ENCODE results near the gene CC2D2B.
"Not testable (repeated sequence)": the region's sequence is repeated elsewhere in the genome, so short reads cannot be mapped to it uniquely, and the experiment has no call there.

Gene CC2D2B

DNA sequence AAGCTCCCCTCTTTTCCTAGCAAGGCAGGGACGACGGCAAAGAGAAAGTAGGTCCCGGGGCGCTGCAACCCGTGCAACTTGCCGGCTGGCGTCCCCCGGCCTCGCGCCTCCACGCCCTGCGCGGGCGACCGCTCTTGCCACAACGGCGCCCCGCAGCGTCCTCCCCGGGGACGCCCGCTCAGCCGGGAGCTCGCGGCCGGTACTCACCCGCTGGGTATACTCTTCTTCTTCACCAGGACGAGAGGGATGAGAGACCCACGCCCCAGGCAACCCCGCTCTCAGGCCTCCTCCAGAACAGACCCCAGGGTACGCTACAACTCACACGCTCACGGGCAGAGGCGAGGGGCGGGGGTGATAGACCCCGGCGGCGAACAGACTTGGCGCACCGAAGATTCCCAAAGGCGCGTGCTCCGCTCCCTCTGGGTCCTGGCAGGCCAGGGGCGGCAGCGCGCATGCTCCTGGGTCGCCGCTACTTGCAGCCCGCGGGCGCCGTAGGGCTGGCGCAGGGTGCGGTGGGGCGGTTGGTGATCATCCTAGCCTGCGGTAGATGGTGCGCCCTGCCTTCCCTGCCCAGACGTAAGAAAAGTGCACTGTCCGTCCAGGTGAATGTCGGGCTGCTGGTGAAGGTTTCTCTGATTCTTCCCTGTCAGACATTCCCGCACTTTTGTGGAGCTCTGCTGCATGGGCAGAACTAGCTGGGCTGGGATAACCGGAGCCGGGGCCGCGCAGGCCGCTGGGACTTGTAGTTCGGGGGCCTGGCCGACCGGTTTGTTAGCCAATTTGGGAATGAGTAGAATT, at the start of gene CC2D2B:
Gene CC2D2B, plus strand, starts transcription at position 520 of the 798 bp plus-strand sequence. CDS start 3,349 bp downstream, outside the sequence.
- DNase-seq (ENCODE audit: low spot score): peak; percentile 79

DNA sequence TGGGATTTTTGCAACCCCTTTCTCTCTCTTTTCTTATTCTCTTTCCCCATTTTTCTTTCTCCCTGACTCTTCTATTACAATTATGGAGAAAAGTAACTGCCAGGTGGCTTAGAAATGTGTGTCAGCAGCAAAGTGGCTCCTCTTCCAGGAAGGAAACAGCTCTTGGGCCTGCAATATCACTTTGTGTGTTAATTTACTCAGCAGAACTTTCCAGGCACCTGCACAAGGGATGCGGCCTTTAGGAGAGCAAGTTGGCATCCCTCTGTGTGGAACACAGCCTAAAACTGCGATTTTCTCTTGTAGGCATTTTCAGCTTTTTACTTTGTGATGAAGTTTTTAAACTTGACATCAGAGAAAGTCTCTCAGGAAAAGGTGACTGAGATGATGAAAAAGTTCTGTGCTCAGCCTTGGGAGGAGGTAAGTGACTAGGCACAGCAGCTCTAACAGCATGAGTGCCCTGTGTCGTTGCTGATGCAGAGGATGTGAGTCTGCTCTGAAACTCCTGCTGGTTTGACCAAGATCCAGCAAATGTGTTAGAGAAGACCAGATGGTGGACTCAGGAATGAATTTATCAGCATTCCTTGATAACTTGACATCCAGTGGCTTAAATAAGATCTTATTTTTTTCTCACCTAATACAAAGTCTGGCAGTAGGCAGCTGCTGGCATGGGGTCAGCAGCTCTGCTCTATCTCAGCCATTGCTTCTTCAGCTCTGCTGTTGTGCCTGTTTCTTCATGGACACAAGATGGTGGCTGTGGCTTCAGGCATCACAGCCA, 47.4 kb upstream of the CC2D2B start:
- no peak for DNase-seq (ENCODE audit: low spot score)

- no peak for DNase-seq (ENCODE audit: low spot score)
Measured at GRCh38 chr10:95861386-95861785, 46.4 kb upstream of the CC2D2B start.

DNA sequence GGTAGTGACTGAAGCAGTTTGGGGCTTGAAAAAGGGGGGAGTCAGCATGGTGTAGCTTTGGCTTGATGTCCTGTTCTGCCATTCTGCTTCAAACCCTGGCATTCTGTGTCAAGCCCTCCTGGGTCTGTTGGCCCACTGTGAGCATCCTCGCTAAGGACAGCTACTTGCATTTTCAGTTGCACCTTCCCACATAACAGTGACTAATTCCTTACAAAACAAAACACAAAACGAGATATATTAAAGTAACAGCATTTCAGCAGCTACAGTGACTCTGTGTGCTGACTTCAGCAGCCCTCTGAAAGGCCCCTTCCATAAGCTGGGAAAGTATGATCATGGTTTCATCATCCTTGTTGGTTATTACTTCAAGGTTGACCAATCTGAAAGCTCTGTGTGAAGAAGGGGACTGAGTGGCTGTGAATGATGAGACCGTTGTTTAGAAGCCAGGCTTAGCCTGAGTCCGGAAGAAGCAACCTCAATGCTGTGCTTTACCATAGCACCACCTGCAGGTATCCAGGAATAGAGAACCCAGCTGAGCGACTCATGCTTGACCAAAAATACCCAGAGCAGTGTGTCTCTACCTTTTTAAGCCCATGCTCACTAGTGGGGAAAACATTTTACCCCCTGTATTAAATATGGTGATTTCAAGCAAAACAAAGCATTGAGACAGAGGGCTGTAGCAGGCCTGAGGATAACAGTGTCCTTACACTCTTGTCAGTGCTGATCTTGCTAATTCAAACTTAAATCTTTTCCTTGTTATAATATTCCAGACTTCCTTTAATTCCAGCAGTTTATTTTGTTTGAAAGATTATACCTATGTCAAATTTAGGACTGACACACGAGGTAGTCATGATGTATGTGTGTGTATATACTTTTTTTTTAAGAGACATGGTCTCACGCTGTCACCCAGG, 42.6 kb upstream of the CC2D2B start:
- DNase-seq (ENCODE audit: low spot score): peak; percentile 36

GRCh38 chr10:95865814-95866466, 41.8 kb upstream of the CC2D2B start:
- DNase-seq (ENCODE audit: low spot score): no peak

DNA sequence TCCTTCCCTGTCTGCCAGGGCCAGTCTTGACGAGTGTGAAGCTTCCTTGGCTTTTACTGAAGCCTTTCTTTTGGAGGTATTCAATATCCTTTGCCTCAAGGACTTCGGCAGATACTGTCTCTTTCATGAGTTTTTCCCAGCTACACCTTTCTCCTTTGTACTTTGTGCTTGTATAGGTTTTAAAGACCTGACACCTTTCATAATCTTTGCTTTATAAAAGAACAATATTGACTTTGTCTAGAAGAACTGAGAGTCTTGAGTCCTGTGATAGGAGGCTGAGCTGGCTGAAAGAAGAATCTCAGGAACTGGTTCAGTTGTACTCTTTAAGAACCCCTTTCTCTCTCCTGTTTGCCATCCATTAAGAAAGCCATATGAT, 41.3 kb upstream of the CC2D2B start:
- no peak for DNase-seq (ENCODE audit: low spot score)

GRCh38 chr10:95867866-95868265, 39.9 kb upstream of the CC2D2B start:
- DNase-seq (ENCODE audit: low spot score): no peak

- DNase-seq (ENCODE audit: low spot score): no peak
Measured at GRCh38 chr10:95872158-95872711, 35.5 kb upstream of the CC2D2B start.

DNA sequence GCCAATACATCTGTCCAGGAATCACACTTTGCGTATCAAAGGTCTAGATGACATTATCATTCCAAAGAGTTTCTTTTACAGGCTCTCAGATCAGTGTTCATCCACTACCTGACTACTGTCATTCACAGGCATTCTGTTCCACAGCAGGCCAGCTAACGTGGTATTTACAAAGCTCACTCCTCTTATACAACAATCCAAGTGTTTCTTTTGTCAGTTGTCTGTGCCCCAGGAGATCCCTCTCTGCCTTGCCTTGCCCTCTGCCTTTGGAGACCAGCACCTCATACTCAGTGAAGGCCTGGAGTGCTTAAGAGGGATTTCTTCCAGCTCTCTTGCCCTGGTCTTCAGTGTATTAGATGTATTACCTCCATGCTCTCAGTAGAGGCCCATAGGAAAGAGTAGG, 34.6 kb upstream of the CC2D2B start:
- DNase-seq (ENCODE audit: low spot score): no peak

DNA sequence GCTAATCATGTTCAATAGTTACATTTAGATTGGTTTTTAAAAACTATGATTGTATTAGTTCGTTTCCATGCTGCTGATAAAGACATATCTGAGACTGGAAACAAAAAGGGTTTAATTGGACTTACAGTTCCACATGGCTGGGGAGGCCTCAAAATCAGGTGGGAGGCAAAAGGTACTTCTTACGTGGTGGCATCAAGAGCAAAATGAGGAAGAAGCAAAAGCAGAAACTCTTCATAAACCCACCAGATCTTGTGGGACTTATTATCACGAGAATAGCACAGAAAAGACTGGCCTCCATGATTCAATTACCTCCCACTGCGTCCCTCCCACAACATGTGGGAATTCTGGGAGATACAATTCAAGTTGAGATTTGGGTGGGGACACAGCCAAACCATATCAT, 34.1 kb upstream of the CC2D2B start:
- DNase-seq (ENCODE audit: low spot score): no peak

DNA sequence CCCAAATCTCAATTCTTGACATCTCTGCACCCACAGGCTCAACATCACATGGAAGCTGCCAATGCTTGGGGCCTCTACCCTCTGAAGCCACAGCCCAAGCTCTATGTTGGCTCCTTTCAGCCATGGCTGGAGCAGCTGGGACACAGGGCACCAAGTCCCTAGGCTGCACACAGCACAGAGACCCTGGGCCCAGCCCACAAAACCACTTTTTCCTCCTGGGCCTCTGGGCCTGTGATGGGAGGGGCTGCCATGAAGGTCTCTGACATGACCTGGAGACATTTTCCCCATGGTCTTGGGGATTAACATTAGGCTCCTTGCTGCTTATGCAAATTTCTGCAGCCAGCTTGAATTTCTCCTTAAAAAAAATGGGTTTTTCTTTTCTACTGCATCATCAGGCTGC, 33.0 kb upstream of the CC2D2B start:
- not testable (repeated sequence) for DNase-seq (ENCODE audit: low spot score)

DNA sequence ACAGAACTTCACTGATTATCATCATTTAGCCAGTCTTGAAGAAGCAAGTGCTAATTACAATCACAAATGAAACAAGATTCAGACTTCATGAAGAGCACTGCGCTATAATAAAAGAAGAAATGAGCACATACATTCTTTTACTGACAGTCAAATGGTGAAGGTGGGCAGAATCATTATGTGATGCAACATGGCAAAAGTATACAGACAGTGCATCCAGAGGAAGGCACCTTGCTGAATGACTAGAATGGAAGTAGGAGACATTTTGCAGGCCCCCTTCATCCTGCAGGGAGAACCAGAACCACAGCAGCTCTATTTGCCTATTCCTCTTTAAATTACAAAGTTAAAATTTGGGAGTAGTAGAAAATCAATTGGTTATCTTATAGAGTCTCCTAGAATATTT, 31.0 kb upstream of the CC2D2B start:
- DNase-seq (ENCODE audit: low spot score): no peak

DNA sequence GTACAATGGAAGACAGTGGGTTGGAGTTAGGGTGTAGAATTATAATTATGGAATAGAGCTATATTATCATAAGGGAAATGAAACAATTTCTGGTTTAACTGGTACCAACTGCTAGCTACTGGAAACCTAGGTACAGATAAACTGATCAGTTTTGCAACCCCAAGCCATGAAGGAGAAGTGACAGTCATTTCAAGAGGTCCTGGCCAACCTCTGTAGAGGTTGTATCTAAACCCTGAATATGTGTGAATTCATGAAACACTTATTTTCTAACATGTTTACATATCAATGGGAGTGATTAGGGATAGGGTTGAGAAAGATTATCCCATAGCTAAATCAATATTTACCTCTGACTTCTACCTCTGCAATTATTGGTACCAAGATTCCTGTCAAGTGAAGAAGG, 29.9 kb upstream of the CC2D2B start:
- DNase-seq (ENCODE audit: low spot score): no peak

GRCh38 chr10:95880704-95881103, 27.1 kb upstream of the CC2D2B start:
- DNase-seq (ENCODE audit: low spot score): no peak

- no peak for DNase-seq (ENCODE audit: low spot score)
Measured at GRCh38 chr10:95881316-95881715, 26.5 kb upstream of the CC2D2B start.

GRCh38 chr10:95889830-95890229, 17.9 kb upstream of the CC2D2B start:
- no peak for DNase-seq (ENCODE audit: low spot score)

- no peak for DNase-seq (ENCODE audit: low spot score)
Measured at GRCh38 chr10:95896071-95896850, 11.5 kb upstream of the CC2D2B start.

GRCh38 chr10:95905897-95906580, 1.7 kb upstream of the CC2D2B start:
- DNase-seq (ENCODE audit: low spot score): not testable (repeated sequence)

GRCh38 chr10:95906677-95907455, 909 bp upstream of the CC2D2B start:
- peak; percentile 52 for DNase-seq (ENCODE audit: low spot score)
